Ishikawa (cell line): ENCODE data around the gene HBM.

ENCODE experiments used
- CEBPB ChIP-seq: IDR thresholded peaks from 2 replicates; pipeline ENCODE4 v1.6.1; 2012
- EGR1 ChIP-seq: IDR thresholded peaks from 2 replicates; pipeline ENCODE4 v1.6.1; 2012
- EP300 ChIP-seq: IDR thresholded peaks from 2 replicates; pipeline ENCODE4 v1.6.1; 2012; ENCODE audit warnings: borderline replicate concordance
- MAX ChIP-seq: IDR thresholded peaks from 2 replicates; pipeline ENCODE4 v1.6.1; 2012
- NFIC ChIP-seq: IDR thresholded peaks from 2 replicates; pipeline ENCODE4 v1.6.1; 2012
- RAD21 ChIP-seq: IDR thresholded peaks from 2 replicates; pipeline ENCODE4 v1.6.1; 2012; ENCODE audit warnings: low read depth
- REST ChIP-seq: IDR thresholded peaks from 2 replicates; pipeline ENCODE4 v1.6.1; 2012; ENCODE audit warnings: low read depth, mild to moderate bottlenecking
- USF1 ChIP-seq: IDR thresholded peaks from 2 replicates; pipeline ENCODE4 v1.6.1; 2012

- TF ChIP-seq EGR1, result no peak
- TF ChIP-seq MAX, result no peak
- no peak for TF ChIP-seq CEBPB
- no peak for TF ChIP-seq USF1
- TF ChIP-seq EP300, result no peak
- TF ChIP-seq RAD21, result no peak
- no peak for TF ChIP-seq NFIC
- TF ChIP-seq REST, result no peak
Observed at GRCh38 chr16:162271-162991, 3.3 kb upstream of the HBM start.
